HepG2 (cell line): ENCODE results near the gene ATAD2B. TPM values are rescaled to one million over a fixed set of nuclear protein-coding genes. Genes with fewer than 3 reads are reported as not detected.
A peak's percentile ranks its signal among the peaks of the same experiment; 100 is the strongest.

Experiments
- ATAC-seq: fragments of 200-7000 bp; cut with Tn5 transposase; 3 replicates; pipeline ENCODE4 v1.9.1; 2020; ENCODE audit warnings: mild to moderate bottlenecking, moderate library complexity
- BruUV-seq: library from RNA; stranded (reverse); fragments of 400-500 nt; replicated peaks from 2 replicates; lab custom pipeline; 2021; lab: Mats Ljungman, UMichigan
- CTCF ChIA-PET: fragments of 300-600 bp; formaldehyde crosslinking; extraction: SDS; loops from one replicate; lab custom pipeline; 2021; ENCODE audit warnings: low total read pairs, inconsistent platforms, low intra/inter-chr PET ratio; lab: Yijun Ruan, JAX
- POLR2A ChIA-PET: fragments of 350-600 bp; sonication (Branson Sonifier 250); formaldehyde crosslinking; loops from one replicate; lab custom pipeline; 2020; ENCODE audit warnings: antibody characterized with exemption, inconsistent platforms; lab: Yijun Ruan, JAX
- DNase-seq: peaks from one replicate; pipeline ENCODE4 v3.0.0-alpha.2; 2015; ENCODE audit warnings: low spot score
- FAIRE-seq: peaks from 3 replicates; lab custom pipeline; 2011; peaks lifted over from hg19 to GRCh38; lab: Jason Lieb, UNC
- H2AFZ ChIP-seq: one replicate; pipeline ENCODE4 v1.6.1; 2011; ENCODE audit warnings: low read length, inconsistent platforms
- H3K27ac ChIP-seq: fragments of 300-600 bp; 3 replicates; pipeline ENCODE4 v1.8.0; 2011; ENCODE audit warnings: mixed run types, mild to moderate bottlenecking, mixed read lengths, low read length, inconsistent platforms; ENCODE audit not compliant: insufficient read depth; ENCODE audit errors: extremely low read length
- H3K27me3 ChIP-seq, 2 experiments: fragments of 200-600 bp in 1 of 2; 2 replicates in 1 of 2; 3 replicates in 1 of 2; pipeline versions ENCODE4 v1.6.0 to v1.8.0; 2011; ENCODE audit warnings: low read length in 2 of 2, mild to moderate bottlenecking in 2 of 2, moderate library complexity in 2 of 2, inconsistent platforms in 1 of 2; ENCODE audit not compliant: insufficient read depth in 2 of 2, control insufficient read depth in 1 of 2
- H3K36me3 ChIP-seq, 2 experiments: fragments of 200-600 bp in 1 of 2; replicated peaks in 1 of 2; 2 replicates in 1 of 2; 3 replicates in 1 of 2; pipeline versions ENCODE4 v1.5.1 to v1.8.0; 2011; ENCODE audit warnings: low read length in 2 of 2, inconsistent platforms in 1 of 2; ENCODE audit not compliant: insufficient read depth in 2 of 2, control insufficient read depth in 1 of 2
- H3K4me1 ChIP-seq: 2 replicates; pipeline ENCODE4 v1.5.1; 2012; ENCODE audit warnings: low read length, inconsistent platforms; ENCODE audit not compliant: insufficient read depth
- H3K4me2 ChIP-seq: 2 replicates; pipeline ENCODE4 v1.6.0; 2011; ENCODE audit warnings: low read depth, low read length, inconsistent platforms
- H3K4me3 ChIP-seq, 3 experiments: fragments of 200-600 bp in 1 of 3; sonication (generic), shearing (Covaris generic) in 1 of 3; replicated peaks in 1 of 3; 2 replicates each; pipeline ENCODE4 v1.5.1; 2011 to 2016; ENCODE audit warnings: low read length in 3 of 3, inconsistent platforms in 2 of 3, low read depth in 2 of 3, mild to moderate bottlenecking in 2 of 3, control low read depth in 1 of 3, mixed read lengths in 1 of 3; ENCODE audit not compliant: insufficient read depth in 1 of 3
- H3K79me2 ChIP-seq: one replicate; pipeline ENCODE4 v1.6.1; 2011; ENCODE audit warnings: low read length, inconsistent platforms; ENCODE audit not compliant: insufficient read depth
- H3K9ac ChIP-seq: 2 replicates; pipeline ENCODE4 v1.6.0; 2011; ENCODE audit warnings: mild to moderate bottlenecking, low read depth, low read length, inconsistent platforms; ENCODE audit not compliant: insufficient read depth
- H3K9me3 ChIP-seq: 2 replicates; pipeline ENCODE4 v1.5.1; 2012; ENCODE audit warnings: mild to moderate bottlenecking, low read length
- H4K20me1 ChIP-seq: 2 replicates; pipeline ENCODE4 v1.6.0; 2011; ENCODE audit warnings: inconsistent platforms, mild to moderate bottlenecking, low read length, moderate library complexity; ENCODE audit not compliant: insufficient read depth
- GPN1 ChIP-seq: sonication (generic); formaldehyde crosslinking; IDR thresholded peaks from 2 replicates; pipeline ENCODE4 v1.5.1; 2020; ENCODE audit warnings: missing genetic modification reagents, borderline replicate concordance
- NONO ChIP-seq, 2 experiments: fragments of 450-650 bp in 1 of 2; sonication (generic) in 1 of 2; formaldehyde crosslinking in 1 of 2; IDR thresholded peaks in 1 of 2; conservative IDR thresholded peaks in 1 of 2; 2 replicates each; pipeline versions ENCODE4 v1.6.1 to v1.8.0; 2017 to 2022; ENCODE audit warnings: mild to moderate bottlenecking in 1 of 2, missing genetic modification reagents in 1 of 2, moderate library complexity in 1 of 2
- PAX8 ChIP-seq: sonication (generic); formaldehyde crosslinking; IDR thresholded peaks from 2 replicates; pipeline ENCODE4 v1.8.0; 2022; ENCODE audit warnings: mild to moderate bottlenecking, missing genetic modification reagents, borderline replicate concordance
- SUZ12 ChIP-seq: fragments of 150-350 bp; IDR thresholded peaks from 2 replicates; pipeline ENCODE4 v1.6.1; 2014; ENCODE audit warnings: low read depth, low read length
- ZSCAN25 ChIP-seq: sonication (generic); formaldehyde crosslinking; IDR thresholded peaks from 2 replicates; pipeline ENCODE4 v1.8.0; 2022; ENCODE audit warnings: mild to moderate bottlenecking, missing genetic modification reagents
- WGBS: methylation state at CpG from one replicate; pipeline ENCODE4 v1.1.6; 2017; ENCODE audit warnings: low lambda C conversion rate; 5-methylcytosine and 5-hydroxymethylcytosine counted together
- in situ Hi-C: cut with HindIII; loops from 2 replicates; pipeline ENCODE4 v1.10.0; 2017; ENCODE audit warnings: low pct_unique_long_range_greater_than_20kb; ENCODE audit not compliant: extremely low pct_ligation_motif_present
- intact Hi-C: fragments of 100-400 bp; cut with micrococcal nuclease; formaldehyde crosslinking; loops from one replicate; pipeline ENCODE4 v1.10.0; 2022; ENCODE audit not compliant: unreplicated experiment
- polyA plus RNA-seq, 8 experiments: library from polyadenylated mRNA; depleted of rRNA in 3 of 8; stranded (reverse) in 7 of 8; unstranded in 1 of 8; fragments of >200 nt; fragmentation: Illumina TruSeq in 4 of 8; extraction: Trizol in 4 of 8; gene quantifications; 2 replicates each; pipeline versions ENCODE4 v1.2.1 to v1.2.3, GENCODE V29; 2011 to 2016; ENCODE audit warnings: low read depth in 4 of 8, missing spikeins in 1 of 8, mixed read lengths in 1 of 8; ENCODE audit not compliant: insufficient read depth in 1 of 8
- total RNA-seq, 5 experiments: library from RNA; depleted of rRNA; stranded (reverse); fragments of >200 nt; fragmentation: Illumina TruSeq; extraction: Trizol; gene quantifications; 2 replicates each; pipeline ENCODE4 v1.2.3, GENCODE V29; 2016; ENCODE audit warnings: low read depth in 1 of 5
- TF ChIP-seq, protein P1 (sequence below): sonication (generic); formaldehyde crosslinking; IDR thresholded peaks from 2 replicates; pipeline ENCODE4 v1.4.0; 2020; ENCODE audit warnings: mild to moderate bottlenecking, missing genetic modification reagents
- TF ChIP-seq, protein P2 (sequence below): IDR thresholded peaks from 2 replicates; pipeline ENCODE4 v1.4.0; 2020; ENCODE audit warnings: mild to moderate bottlenecking, missing genetic modification reagents
- TF ChIP-seq, protein P3 (sequence below): sonication (generic); formaldehyde crosslinking; IDR thresholded peaks from 2 replicates; pipeline ENCODE4 v1.8.1; 2023; ENCODE audit warnings: missing genetic modification reagents, mild to moderate bottlenecking, borderline replicate concordance

The ATAD2B gene
- total and polyA plus RNA-seq, 2 of the 13 experiments (the other 11 are each of a cell fraction or from before 2014, with no cell fraction given) = 5.3 to 22.2 TPM

DNA sequence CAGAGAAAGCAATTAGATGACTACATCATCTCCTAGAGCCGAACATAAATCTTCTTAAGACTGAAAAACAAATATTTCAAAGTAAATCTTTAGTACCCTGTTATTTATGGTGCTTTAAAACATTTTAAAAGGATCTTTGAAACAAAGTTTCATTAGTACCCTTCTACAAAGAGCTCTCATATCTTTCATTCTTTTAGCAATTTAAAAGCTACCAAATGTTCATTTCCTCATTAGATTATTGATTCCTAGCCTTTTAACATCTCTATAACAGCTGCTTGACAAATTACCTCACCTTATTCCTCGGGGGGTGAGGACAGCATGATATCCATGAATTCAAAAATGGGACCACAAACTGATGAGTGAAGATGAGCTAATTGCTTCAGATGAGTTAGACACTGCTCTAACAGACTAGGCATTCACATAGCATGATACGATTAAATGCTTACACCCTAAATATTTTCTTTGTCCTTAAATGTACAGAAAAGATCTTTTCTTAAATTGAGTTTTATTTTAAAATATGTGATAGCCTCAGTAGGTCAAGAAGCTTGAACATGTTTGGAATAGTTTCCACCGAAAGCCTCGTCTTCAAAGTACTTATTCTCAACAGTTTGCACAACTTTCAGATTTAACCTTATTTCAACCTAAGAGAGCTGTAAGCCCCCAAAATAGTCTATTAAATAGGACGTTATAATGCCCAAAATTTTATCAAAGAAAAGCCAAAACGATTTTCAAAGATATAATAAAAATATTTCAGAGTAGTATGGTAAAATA is 2.1 kb downstream of the ATAD2B start:
- TF ChIP-seq, protein P1, sequence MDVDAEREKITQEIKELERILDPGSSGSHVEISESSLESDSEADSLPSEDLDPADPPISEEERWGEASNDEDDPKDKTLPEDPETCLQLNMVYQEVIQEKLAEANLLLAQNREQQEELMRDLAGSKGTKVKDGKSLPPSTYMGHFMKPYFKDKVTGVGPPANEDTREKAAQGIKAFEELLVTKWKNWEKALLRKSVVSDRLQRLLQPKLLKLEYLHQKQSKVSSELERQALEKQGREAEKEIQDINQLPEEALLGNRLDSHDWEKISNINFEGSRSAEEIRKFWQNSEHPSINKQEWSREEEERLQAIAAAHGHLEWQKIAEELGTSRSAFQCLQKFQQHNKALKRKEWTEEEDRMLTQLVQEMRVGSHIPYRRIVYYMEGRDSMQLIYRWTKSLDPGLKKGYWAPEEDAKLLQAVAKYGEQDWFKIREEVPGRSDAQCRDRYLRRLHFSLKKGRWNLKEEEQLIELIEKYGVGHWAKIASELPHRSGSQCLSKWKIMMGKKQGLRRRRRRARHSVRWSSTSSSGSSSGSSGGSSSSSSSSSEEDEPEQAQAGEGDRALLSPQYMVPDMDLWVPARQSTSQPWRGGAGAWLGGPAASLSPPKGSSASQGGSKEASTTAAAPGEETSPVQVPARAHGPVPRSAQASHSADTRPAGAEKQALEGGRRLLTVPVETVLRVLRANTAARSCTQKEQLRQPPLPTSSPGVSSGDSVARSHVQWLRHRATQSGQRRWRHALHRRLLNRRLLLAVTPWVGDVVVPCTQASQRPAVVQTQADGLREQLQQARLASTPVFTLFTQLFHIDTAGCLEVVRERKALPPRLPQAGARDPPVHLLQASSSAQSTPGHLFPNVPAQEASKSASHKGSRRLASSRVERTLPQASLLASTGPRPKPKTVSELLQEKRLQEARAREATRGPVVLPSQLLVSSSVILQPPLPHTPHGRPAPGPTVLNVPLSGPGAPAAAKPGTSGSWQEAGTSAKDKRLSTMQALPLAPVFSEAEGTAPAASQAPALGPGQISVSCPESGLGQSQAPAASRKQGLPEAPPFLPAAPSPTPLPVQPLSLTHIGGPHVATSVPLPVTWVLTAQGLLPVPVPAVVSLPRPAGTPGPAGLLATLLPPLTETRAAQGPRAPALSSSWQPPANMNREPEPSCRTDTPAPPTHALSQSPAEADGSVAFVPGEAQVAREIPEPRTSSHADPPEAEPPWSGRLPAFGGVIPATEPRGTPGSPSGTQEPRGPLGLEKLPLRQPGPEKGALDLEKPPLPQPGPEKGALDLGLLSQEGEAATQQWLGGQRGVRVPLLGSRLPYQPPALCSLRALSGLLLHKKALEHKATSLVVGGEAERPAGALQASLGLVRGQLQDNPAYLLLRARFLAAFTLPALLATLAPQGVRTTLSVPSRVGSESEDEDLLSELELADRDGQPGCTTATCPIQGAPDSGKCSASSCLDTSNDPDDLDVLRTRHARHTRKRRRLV = no peak
- TF ChIP-seq PAX8 (no peak), SUZ12 (no peak), NONO (IDR thresholded peaks at IDR 0.05) (no peak), NONO (CRISPR knock-in tag; conservative IDR thresholded peaks at IDR 0.05) (0 out of 2 replicates have a peak, but pooled peaks have one; percentile 5), GPN1 (no peak), ZSCAN25 (CRISPR knock-in tag) (no peak)
- TF ChIP-seq, protein P2, sequence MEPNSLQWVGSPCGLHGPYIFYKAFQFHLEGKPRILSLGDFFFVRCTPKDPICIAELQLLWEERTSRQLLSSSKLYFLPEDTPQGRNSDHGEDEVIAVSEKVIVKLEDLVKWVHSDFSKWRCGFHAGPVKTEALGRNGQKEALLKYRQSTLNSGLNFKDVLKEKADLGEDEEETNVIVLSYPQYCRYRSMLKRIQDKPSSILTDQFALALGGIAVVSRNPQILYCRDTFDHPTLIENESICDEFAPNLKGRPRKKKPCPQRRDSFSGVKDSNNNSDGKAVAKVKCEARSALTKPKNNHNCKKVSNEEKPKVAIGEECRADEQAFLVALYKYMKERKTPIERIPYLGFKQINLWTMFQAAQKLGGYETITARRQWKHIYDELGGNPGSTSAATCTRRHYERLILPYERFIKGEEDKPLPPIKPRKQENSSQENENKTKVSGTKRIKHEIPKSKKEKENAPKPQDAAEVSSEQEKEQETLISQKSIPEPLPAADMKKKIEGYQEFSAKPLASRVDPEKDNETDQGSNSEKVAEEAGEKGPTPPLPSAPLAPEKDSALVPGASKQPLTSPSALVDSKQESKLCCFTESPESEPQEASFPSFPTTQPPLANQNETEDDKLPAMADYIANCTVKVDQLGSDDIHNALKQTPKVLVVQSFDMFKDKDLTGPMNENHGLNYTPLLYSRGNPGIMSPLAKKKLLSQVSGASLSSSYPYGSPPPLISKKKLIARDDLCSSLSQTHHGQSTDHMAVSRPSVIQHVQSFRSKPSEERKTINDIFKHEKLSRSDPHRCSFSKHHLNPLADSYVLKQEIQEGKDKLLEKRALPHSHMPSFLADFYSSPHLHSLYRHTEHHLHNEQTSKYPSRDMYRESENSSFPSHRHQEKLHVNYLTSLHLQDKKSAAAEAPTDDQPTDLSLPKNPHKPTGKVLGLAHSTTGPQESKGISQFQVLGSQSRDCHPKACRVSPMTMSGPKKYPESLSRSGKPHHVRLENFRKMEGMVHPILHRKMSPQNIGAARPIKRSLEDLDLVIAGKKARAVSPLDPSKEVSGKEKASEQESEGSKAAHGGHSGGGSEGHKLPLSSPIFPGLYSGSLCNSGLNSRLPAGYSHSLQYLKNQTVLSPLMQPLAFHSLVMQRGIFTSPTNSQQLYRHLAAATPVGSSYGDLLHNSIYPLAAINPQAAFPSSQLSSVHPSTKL = no peak
- TF ChIP-seq, protein P3, sequence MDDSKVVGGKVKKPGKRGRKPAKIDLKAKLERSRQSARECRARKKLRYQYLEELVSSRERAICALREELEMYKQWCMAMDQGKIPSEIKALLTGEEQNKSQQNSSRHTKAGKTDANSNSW (CRISPR knock-in tag) = 0 out of 2 replicates have a peak, but pooled peaks have one; percentile 48
- BruUV-seq = no TSS peak
- CTCF ChIA-PET = no interaction called here
- Histone ChIP-seq H2AFZ (no peak overlapping the region), H3K79me2 (peaks cover 68% of the 10 kb centered on the region), H3K4me2 (peak overlapping the region; percentile 88), H3K9me3 (no peaks in the 10 kb centered on the region), H3K9ac (peak overlapping the region; percentile 99), H3K36me3 (no peaks in the 10 kb centered on the region), H3K27ac (peak overlapping the region; percentile 94), H3K4me3 (peak overlapping the region; percentile 90 to 98 (median 95); a peak in 5 of 6 replicates), H4K20me1 (no peaks in the 10 kb centered on the region), H3K27me3 (no peaks in the 10 kb centered on the region; a peak in 1 of 5 replicates), H3K4me1 (peaks cover 53% of the 10 kb centered on the region)
- 18% methylated on average over 7 of the region's 7 CpGs for WGBS
- DNase-seq (no peak), ATAC-seq (no peak), FAIRE-seq (no peak)
- in situ Hi-C loops (no loop called here), intact Hi-C loops (loop anchor here (10.0 kb wide), 1 partner anchor 100 kb away; no protein-coding TSS in a partner anchor)
- POLR2A ChIA-PET = interaction anchor here (0.7 to 5.1 kb wide), 6 partner anchors 10 to 436 kb away, joined by 3 to 135 read pairs (median 40); partner anchors contain the start of genes ITSN2, TP53I3 and UBXN2A
